ENCODE measurements around the gene DENND5A. TPM values are rescaled to one million over a fixed set of nuclear protein-coding genes. Genes with fewer than 3 reads are reported as not detected.

The DENND5A gene
- total and polyA plus RNA-seq, 9 of the 15 experiments (the other 6 are each of a cell fraction or from before 2014, with no cell fraction given), result 11.7 to 130 (median 46.3) TPM

DNA sequence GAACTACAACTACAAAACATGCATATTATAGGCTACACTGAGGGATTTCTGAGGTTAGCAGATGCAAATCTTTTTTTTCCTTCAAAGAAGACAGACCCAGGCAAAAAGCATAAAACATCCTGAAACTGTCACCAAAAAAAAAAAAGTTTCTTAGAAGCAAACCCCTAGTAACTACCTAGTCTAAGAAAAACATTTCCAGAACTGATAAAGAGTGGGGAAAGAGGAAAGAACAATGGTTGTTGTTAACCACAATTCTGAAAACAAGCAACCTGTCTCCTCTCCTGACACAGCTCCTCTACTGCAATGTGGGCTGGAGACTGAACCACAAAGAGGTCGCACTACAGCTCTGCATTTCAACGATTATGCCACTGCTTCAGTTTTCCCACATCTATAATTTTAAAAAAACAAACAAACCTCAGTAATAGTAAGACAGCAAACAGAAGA, 15.0 kb downstream of the DENND5A start (continued):
- TF ChIP-seq ZNF609 (CRISPR knock-in tag; IDR thresholded peaks at IDR 0.05; ENCODE audit: borderline replicate concordance) (no peak), MXD1 (CRISPR knock-in tag; IDR thresholded peaks at IDR 0.05; ENCODE audit: borderline replicate concordance, poor library complexity, severe bottlenecking) (no peak), MEIS2 (IDR thresholded peaks at IDR 0.05; ENCODE audit: partially characterized antibody) (peak; percentile 30), HMBOX1 (IDR thresholded peaks at IDR 0.05) (peak; percentile 90), ESRRA (IDR thresholded peaks at IDR 0.05; ENCODE audit: borderline replicate concordance, low read depth) (peak; percentile 21; the same call in 1 of the 2 replicates), DACH1 (IDR thresholded peaks at IDR 0.05; ENCODE audit: partially characterized antibody) (no peak), ARNT (IDR thresholded peaks at IDR 0.05) (no peak), ZNF75A (CRISPR knock-in tag; IDR thresholded peaks at IDR 0.05) (peak; percentile 80; the same call in 1 of the 2 replicates), GABPA (tag; conservative IDR thresholded peaks at IDR 0.05; ENCODE audit: low read depth) (peak; percentile 27; the same call in 1 of the 2 replicates), TFAM (CRISPR knock-in tag; conservative IDR thresholded peaks at IDR 0.05) (no peak), ARID1B (IDR thresholded peaks at IDR 0.05) (peak; percentile 17; the same call in 1 of the 2 replicates), NFYB (IDR thresholded peaks at IDR 0.05; ENCODE audit: extremely low read depth, insufficient read length) (no peak), ZNF639 (CRISPR knock-in tag; conservative IDR thresholded peaks at IDR 0.05 in 1 of 2, IDR thresholded peaks at IDR 0.05 in 1 of 2) (no peak), TEAD4 (IDR thresholded peaks at IDR 0.05; ENCODE audit: low read length) (peak; percentile 25; the same call in 1 of the 2 replicates), TEAD4 (CRISPR knock-in tag; IDR thresholded peaks at IDR 0.05; ENCODE audit: borderline replicate concordance) (no peak), NFRKB (IDR thresholded peaks at IDR 0.05; ENCODE audit: low read depth) (no peak), STAG1 (CRISPR knock-in tag; IDR thresholded peaks at IDR 0.05; ENCODE audit: borderline replicate concordance) (no peak), NCOA6 (IDR thresholded peaks at IDR 0.05) (no peak), NFIC (IDR thresholded peaks at IDR 0.05) (no peak), HDAC8 (tag; IDR thresholded peaks at IDR 0.05) (no peak)
